Panc1 (cell line): ENCODE data around the gene CHRNB1. TPM values are rescaled to one million over a fixed set of nuclear protein-coding genes. Genes with fewer than 3 reads are reported as not detected.
"Not testable (repeated sequence)": the region's sequence is repeated elsewhere in the genome, so short reads cannot be mapped to it uniquely, and the experiment has no call there.

Source experiments
- ATAC-seq: fragments of 200-7000 bp; cut with Tn5 transposase; 2 replicates; pipeline ENCODE4 v1.9.1; 2020; ENCODE audit warnings: mild to moderate bottlenecking, moderate library complexity
- BruUV-seq: library from RNA; stranded (reverse); fragments of 400-500 nt; replicated peaks from 2 replicates; lab custom pipeline; 2021; lab: Mats Ljungman, UMichigan
- CTCF ChIA-PET: fragments of 300-600 bp; sonication (Branson Sonifier 250); formaldehyde crosslinking; loops from one replicate; lab custom pipeline; 2022; ENCODE audit warnings: antibody characterized with exemption; lab: Charles Lee
- POLR2A ChIA-PET: fragments of 300-600 bp; sonication (Branson Sonifier 250); formaldehyde crosslinking; loops from one replicate; lab custom pipeline; 2022; ENCODE audit warnings: antibody characterized with exemption; lab: Charles Lee
- DNase-seq: peaks from one replicate; pipeline ENCODE4 v3.0.0-alpha.2; 2010; ENCODE audit warnings: low read depth, low spot score
- H3K27ac ChIP-seq: 2 replicates; pipeline ENCODE4 v1.5.1; 2011; ENCODE audit warnings: mild to moderate bottlenecking, low read length, inconsistent platforms
- H3K27me3 ChIP-seq: fragments of 200-500 bp; sonication (Bioruptor generic); 2 replicates; pipeline ENCODE4 v1.6.0; 2014; ENCODE audit warnings: low read length, inconsistent platforms; ENCODE audit not compliant: control insufficient read depth, insufficient read depth
- H3K36me3 ChIP-seq: fragments of 200-500 bp; sonication (Bioruptor generic); 2 replicates; pipeline ENCODE4 v1.5.1; 2014; ENCODE audit warnings: inconsistent platforms, mild to moderate bottlenecking, low read length, moderate library complexity; ENCODE audit not compliant: control insufficient read depth, insufficient read depth
- H3K4me1 ChIP-seq: 2 replicates; pipeline ENCODE4 v1.5.1; 2011; ENCODE audit warnings: inconsistent platforms, mild to moderate bottlenecking, low read length, moderate library complexity; ENCODE audit not compliant: control insufficient read depth, insufficient read depth
- H3K4me3 ChIP-seq, 2 experiments: 2 replicates each; pipeline ENCODE4 v1.5.1; 2011 to 2012; ENCODE audit warnings: low read depth in 2 of 2, low read length in 2 of 2, mild to moderate bottlenecking in 2 of 2, inconsistent platforms in 1 of 2, moderate library complexity in 1 of 2
- H3K9me3 ChIP-seq: fragments of 200-500 bp; sonication (Bioruptor generic); 2 replicates; pipeline ENCODE4 v1.5.1; 2014; ENCODE audit warnings: low read depth, mild to moderate bottlenecking, inconsistent platforms, low read length, moderate library complexity; ENCODE audit not compliant: control insufficient read depth, insufficient read depth
- CTCF ChIP-seq: fragments of 450-650 bp; IDR thresholded peaks from 2 replicates; pipeline ENCODE4 v1.5.1; 2017; ENCODE audit warnings: mild to moderate bottlenecking
- POLR2AphosphoS5 ChIP-seq: IDR thresholded peaks from 2 replicates; pipeline ENCODE4 v1.6.1; 2012; ENCODE audit warnings: mild to moderate bottlenecking, low read depth, low read length, moderate library complexity
- SIN3A ChIP-seq: IDR thresholded peaks from 2 replicates; pipeline ENCODE4 v1.6.1; 2012; ENCODE audit warnings: low read depth, mild to moderate bottlenecking, low read length, moderate library complexity, borderline replicate concordance; ENCODE audit not compliant: insufficient read depth
- TCF7L2 ChIP-seq: IDR thresholded peaks from 2 replicates; pipeline ENCODE4 v1.6.1; 2011; ENCODE audit warnings: mild to moderate bottlenecking, low read depth, low read length, inconsistent platforms
- in situ Hi-C: cut with HindIII; loops from 2 replicates; pipeline ENCODE4 v1.10.0; 2016; ENCODE audit warnings: low sequenced_read_pairs, low pct_unique_long_range_greater_than_20kb
- intact Hi-C: fragments of 100-400 bp; cut with micrococcal nuclease; formaldehyde crosslinking; loops from one replicate; pipeline ENCODE4 v1.10.0; 2022; ENCODE audit not compliant: unreplicated experiment
- total RNA-seq: library from RNA; stranded (reverse); gene quantifications from one replicate; pipeline ENCODE4 v1.2.1, GENCODE V29; 2021; ENCODE audit not compliant: unreplicated experiment
- TF ChIP-seq, protein P1 (sequence below), 2 experiments: IDR thresholded peaks; 2 replicates each; pipeline ENCODE4 v1.6.1; 2011 to 2012; ENCODE audit warnings: low read depth in 2 of 2, control low read depth in 1 of 2, low read length in 1 of 2, mild to moderate bottlenecking in 1 of 2, moderate library complexity in 1 of 2; ENCODE audit not compliant: insufficient read depth in 1 of 2

Gene CHRNB1
- total RNA-seq, 1 experiment from 2014 or later, result 14.3 TPM

GRCh38 chr17:7481842-7482741, 37.2 kb downstream of the CHRNB1 start:
- H3K27me3 ChIP-seq, in situ Hi-C loops, H3K36me3 ChIP-seq, H3K9me3 ChIP-seq, H3K4me3 ChIP-seq, DNase-seq, BruUV-seq, ATAC-seq, CTCF ChIA-PET, intact Hi-C loops: not testable (repeated sequence)
- POLR2A ChIA-PET, result interaction anchor here (0.6 kb wide), 1 partner anchor 37 kb away, joined by 3 read pairs; no protein-coding TSS in a partner anchor
- Histone ChIP-seq H3K27ac (peak overlapping the region; percentile 4; the same call in 1 of the 2 replicates), H3K4me1 (peaks cover 32% of the 10 kb centered on the region)

DNA sequence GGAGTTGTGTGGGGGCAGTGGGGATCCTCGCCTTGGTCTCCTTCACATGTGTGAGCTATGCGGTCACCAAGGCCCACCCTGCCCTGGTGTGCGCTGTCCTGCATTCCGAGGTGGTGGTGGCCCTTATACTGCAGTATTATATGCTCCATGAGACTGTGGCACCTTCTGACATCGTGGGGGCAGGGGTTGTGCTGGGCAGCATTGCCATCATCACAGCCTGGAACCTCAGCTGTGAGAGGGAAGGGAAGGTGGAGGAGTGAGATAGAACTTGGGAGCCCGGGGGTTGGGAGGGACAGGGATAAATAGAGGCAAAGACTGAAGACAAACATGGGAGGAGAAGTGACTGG, 37.9 kb downstream of the CHRNB1 start:
- Histone ChIP-seq H3K4me3 (peak overlapping the region in 1 of 2 experiments; percentile 95; a peak in 1 of 4 replicates), H3K27ac (peak overlapping the region; percentile 99), H3K4me1 (peaks cover 32% of the 10 kb centered on the region)
- intact Hi-C loops, in situ Hi-C loops, CTCF ChIA-PET, H3K27me3 ChIP-seq, ATAC-seq, H3K9me3 ChIP-seq, DNase-seq, POLR2A ChIA-PET, H3K36me3 ChIP-seq, BruUV-seq: not testable (repeated sequence)

DNA sequence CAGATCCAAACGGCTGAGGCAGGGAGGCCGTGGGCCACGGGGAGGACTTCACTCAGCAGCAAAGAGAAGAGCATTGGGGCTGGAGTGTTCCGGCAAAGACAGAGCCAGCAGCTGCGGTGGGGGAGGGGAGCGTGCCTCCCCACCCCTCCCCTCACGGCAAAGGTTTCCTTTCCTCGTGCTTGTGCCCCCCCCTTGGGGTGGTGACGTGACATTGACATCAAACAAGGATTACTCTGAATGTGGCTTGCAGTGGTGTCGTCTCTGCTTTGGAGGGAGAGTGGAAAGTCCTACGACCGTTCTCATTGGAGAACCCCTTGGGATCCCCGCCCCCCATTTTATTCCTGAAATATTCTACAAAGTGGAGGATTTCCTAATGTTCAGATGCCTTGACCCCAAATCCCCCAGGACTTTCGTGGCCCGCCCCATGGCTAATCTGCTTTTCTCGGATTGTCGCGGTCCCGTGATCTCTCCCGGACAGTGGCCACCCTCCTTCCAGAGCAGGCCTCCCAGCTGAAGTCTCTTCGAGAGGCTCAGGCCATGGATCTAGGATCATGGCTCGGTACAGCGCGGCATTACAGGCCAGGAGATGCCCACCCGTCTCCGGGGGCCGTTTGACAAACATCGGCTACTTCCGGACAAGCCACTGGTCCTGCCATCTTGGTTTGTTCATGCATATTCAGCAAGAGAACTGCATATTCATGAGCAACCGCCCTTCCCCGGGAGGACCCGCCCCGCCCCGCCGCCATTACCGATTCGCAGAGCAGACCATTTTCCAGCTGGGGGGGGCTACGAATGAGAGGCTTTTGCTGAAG, 38.6 kb downstream of the CHRNB1 start:
- ChIA-PET CTCF (no interaction called here), POLR2A (interaction anchor here (0.5 to 0.7 kb wide), 7 partner anchors 17 to 449 kb away, joined by 3 to 9 read pairs (median 3); partner anchors contain the start of genes CNTROB, FGF11 and TRAPPC1)
- H3K36me3 ChIP-seq, result no peaks in the 10 kb centered on the region; the same call in 1 of the 2 replicates
- no peak for DNase-seq
- peak; percentile 81 for ATAC-seq
- no peaks in the 10 kb centered on the region for H3K27me3 ChIP-seq
- BruUV-seq, result TSS peak; percentile 94
- H3K9me3 ChIP-seq, result no peaks in the 10 kb centered on the region
- intact Hi-C loops, result no loop called here
- peak overlapping the region; percentile 91 to 95 for H3K4me3 ChIP-seq
- in situ Hi-C loops, result no loop called here
- H3K4me1 ChIP-seq, result peaks cover 31% of the 10 kb centered on the region
- TF ChIP-seq POLR2AphosphoS5, result no peak
- TF ChIP-seq SIN3A, result no peak; the same call in 1 of the 2 replicates
- TF ChIP-seq TCF7L2, result no peak
- no peak for TF ChIP-seq CTCF
- TF ChIP-seq, protein P1, sequence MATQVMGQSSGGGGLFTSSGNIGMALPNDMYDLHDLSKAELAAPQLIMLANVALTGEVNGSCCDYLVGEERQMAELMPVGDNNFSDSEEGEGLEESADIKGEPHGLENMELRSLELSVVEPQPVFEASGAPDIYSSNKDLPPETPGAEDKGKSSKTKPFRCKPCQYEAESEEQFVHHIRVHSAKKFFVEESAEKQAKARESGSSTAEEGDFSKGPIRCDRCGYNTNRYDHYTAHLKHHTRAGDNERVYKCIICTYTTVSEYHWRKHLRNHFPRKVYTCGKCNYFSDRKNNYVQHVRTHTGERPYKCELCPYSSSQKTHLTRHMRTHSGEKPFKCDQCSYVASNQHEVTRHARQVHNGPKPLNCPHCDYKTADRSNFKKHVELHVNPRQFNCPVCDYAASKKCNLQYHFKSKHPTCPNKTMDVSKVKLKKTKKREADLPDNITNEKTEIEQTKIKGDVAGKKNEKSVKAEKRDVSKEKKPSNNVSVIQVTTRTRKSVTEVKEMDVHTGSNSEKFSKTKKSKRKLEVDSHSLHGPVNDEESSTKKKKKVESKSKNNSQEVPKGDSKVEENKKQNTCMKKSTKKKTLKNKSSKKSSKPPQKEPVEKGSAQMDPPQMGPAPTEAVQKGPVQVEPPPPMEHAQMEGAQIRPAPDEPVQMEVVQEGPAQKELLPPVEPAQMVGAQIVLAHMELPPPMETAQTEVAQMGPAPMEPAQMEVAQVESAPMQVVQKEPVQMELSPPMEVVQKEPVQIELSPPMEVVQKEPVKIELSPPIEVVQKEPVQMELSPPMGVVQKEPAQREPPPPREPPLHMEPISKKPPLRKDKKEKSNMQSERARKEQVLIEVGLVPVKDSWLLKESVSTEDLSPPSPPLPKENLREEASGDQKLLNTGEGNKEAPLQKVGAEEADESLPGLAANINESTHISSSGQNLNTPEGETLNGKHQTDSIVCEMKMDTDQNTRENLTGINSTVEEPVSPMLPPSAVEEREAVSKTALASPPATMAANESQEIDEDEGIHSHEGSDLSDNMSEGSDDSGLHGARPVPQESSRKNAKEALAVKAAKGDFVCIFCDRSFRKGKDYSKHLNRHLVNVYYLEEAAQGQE (IDR thresholded peaks at IDR 0.05; ENCODE audit: insufficient read depth in 1 of 2, low read depth in 2 of 2, low read length in 1 of 2), result no peak
- H3K27ac ChIP-seq, result peak overlapping the region; percentile 99
